Ovary (tissue), 3 donors: ENCODE measurements around the gene KCNJ16.

ENCODE experiments used
- CTCF ChIP-seq, 3 donors: fragments of 450-650 bp in 2 of 3; fragments of 200-600 bp in 1 of 3; IDR thresholded peaks; one replicate each; pipeline versions ENCODE4 v1.5.1 to v1.8.0; 2016 to 2022; ENCODE audit warnings: antibody characterized with exemption in 3 of 3, mild to moderate bottlenecking in 1 of 3
- EP300 ChIP-seq: sonication (generic); formaldehyde crosslinking; IDR thresholded peaks from one replicate; pipeline ENCODE4 v1.6.1; 2017; ENCODE audit warnings: antibody characterized with exemption
- donor health status: DM: no; HTN: no; CAD: no.

- no peak for TF ChIP-seq CTCF (IDR thresholded peaks at IDR 0.05)
- TF ChIP-seq EP300: no peak
These were observed 48.2 kb downstream of the KCNJ16 start for GRCh38 chr17:70123193-70123592.
